Measurements from ENCODE around the gene MON2. TPM values are rescaled to one million over a fixed set of nuclear protein-coding genes. Genes with fewer than 3 reads are reported as not detected.

The MON2 gene
- total and polyA plus RNA-seq, 2 donors (not counting 3 experiments of a cell fraction or from before 2014, with no cell fraction given): 8.9 to 41.8 TPM

DNA sequence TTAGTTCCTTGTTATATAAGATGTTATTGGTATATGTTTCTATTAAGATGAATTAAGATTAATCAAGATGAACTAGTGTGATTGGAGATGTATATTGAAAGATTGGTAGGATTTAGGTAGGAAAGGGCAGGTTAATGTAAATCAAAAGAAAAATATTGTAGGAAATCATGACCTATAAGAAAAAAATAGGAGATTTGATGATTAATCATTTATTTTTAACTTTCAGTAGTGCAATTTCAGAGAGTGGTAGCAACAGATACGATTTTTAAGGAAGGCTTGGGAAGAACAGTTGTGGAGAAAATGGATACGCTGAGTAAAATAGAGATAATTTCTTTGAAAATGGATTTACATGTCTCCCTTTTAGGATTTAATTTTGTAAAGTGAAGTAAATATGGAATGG, 73.7 kb downstream of the MON2 start:
- H2AFZ ChIP-seq (ENCODE audit: low read depth, low read length): no peak overlapping the region
- no peak overlapping the region for H3K4me2 ChIP-seq (ENCODE audit: insufficient read depth, low read length)
- intact Hi-C loops (cut with micrococcal nuclease) (loop anchor here (5.0 kb wide), 1 partner anchor 63 kb away; no protein-coding TSS in a partner anchor), dilution Hi-C loops (cut with MboI; ENCODE audit: extremely low pct_ligation_motif_present, low sequenced_read_pairs) (no loop called here)
- no peak overlapping the region for H3K9ac ChIP-seq (replicated peaks; ENCODE audit: extremely low read depth, insufficient read depth, low read length)
- no peak overlapping the region for H3K4me3 ChIP-seq (replicated peaks in 1 of 3; ENCODE audit: insufficient read depth in 1 of 3, low read depth in 1 of 3, low read length in 3 of 3)
- H3K27ac ChIP-seq (ENCODE audit: insufficient read depth, low read depth, low read length): no peak overlapping the region
- no peaks in the 10 kb centered on the region for H4K20me1 ChIP-seq (replicated peaks; ENCODE audit: control insufficient read depth, extremely low read depth, insufficient read depth, low read length)
- no peak for TF ChIP-seq EZH2 (IDR thresholded peaks at IDR 0.05; ENCODE audit: borderline replicate concordance, low read depth, low read length, severe bottlenecking)
- no peak for TF ChIP-seq GATA2 (IDR thresholded peaks at IDR 0.05; ENCODE audit: insufficient read depth, insufficient read length, low read depth, low read length)
- no peak for TF ChIP-seq JUN (IDR thresholded peaks at IDR 0.05; ENCODE audit: borderline replicate concordance, insufficient read depth, insufficient read length, low read depth)
- no peak for TF ChIP-seq FOS (IDR thresholded peaks at IDR 0.05; ENCODE audit: borderline replicate concordance, insufficient read depth, low read length)
- no peak for TF ChIP-seq CTCF (IDR thresholded peaks at IDR 0.05; ENCODE audit: extremely low read depth in 1 of 2, insufficient read depth in 1 of 2, low read depth in 1 of 2, low read length in 2 of 2)
- no peak for TF ChIP-seq MYC (IDR thresholded peaks at IDR 0.05; ENCODE audit: low read depth, low read length)
- TF ChIP-seq POLR2AphosphoS5 (IDR thresholded peaks at IDR 0.05; ENCODE audit: insufficient read depth, low read depth, low read length): no peak
- TF ChIP-seq MAX (IDR thresholded peaks at IDR 0.05; ENCODE audit: insufficient read depth, insufficient read length): no peak
- no peak for TF ChIP-seq POLR2A (IDR thresholded peaks at IDR 0.05; ENCODE audit: low read depth, low read length)
- H3K79me2 ChIP-seq (ENCODE audit: control insufficient read depth, insufficient read depth, low read length): no peaks in the 10 kb centered on the region
- no peaks in the 10 kb centered on the region for H3K9me1 ChIP-seq (replicated peaks; ENCODE audit: control insufficient read depth, extremely low read depth, insufficient read depth, low read length)
- H3K4me1 ChIP-seq (ENCODE audit: control insufficient read depth, extremely low read depth, insufficient read depth, low read length): peaks cover 10% of the 10 kb centered on the region
- FAIRE-seq (no peak), DNase-seq (ENCODE audit: low read depth, low spot score) (no peak)
- H3K9me3 ChIP-seq (replicated peaks; ENCODE audit: control insufficient read depth, insufficient read depth, low read length): no peaks in the 10 kb centered on the region
- CTCF ChIA-PET: no interaction called here
- no TSS peak for BruUV-seq (replicated peaks)
- POLR2A ChIA-PET: no interaction called here
- no peaks in the 10 kb centered on the region for H3K27me3 ChIP-seq (ENCODE audit: control insufficient read depth in 2 of 2, insufficient read depth in 2 of 2, low read length in 2 of 2)
- no peaks in the 10 kb centered on the region for H3K36me3 ChIP-seq (ENCODE audit: control insufficient read depth in 2 of 2, extremely low read depth in 1 of 2, insufficient read depth in 2 of 2, low read length in 2 of 2)

Data from endothelial cell of umbilical vein (primary cell).